ENCODE measurements around the gene ASAP2.

- no peak for TF ChIP-seq EZH2 (IDR thresholded peaks at IDR 0.05; ENCODE audit: borderline replicate concordance, low read depth, low read length, severe bottlenecking)
- no peak for TF ChIP-seq CTCF (IDR thresholded peaks at IDR 0.05; ENCODE audit: borderline replicate concordance, extremely low read depth, low read length, poor library complexity, severe bottlenecking)
These were observed 43.8 kb upstream of the ASAP2 start for GRCh38 chr2:9162841-9163240.
